Pancreas (tissue), 10 donors: ENCODE results near the gene LIMA1. TPM values are rescaled to one million over a fixed set of nuclear protein-coding genes. Genes with fewer than 3 reads are reported as not detected.

Experiments
- ATAC-seq, 4 donors: fragments of 200-7000 bp; cut with Tn5 transposase; one replicate each; pipeline versions ENCODE4 v1.8.0 to v1.9.1; 2020; ENCODE audit warnings: mild to moderate bottlenecking in 4 of 4, moderate library complexity in 4 of 4
- DNase-seq, 6 donors: peaks; one replicate each; pipeline ENCODE4 v3.0.0-alpha.2; 2020
- FAIRE-seq: peaks from 2 replicates; lab custom pipeline; 2012; peaks lifted over from hg19 to GRCh38; lab: Jason Lieb, UNC
- H3K27ac ChIP-seq, 4 donors: fragments of 200-600 bp; sonication (generic); 1 replicate in 3 of 4; 2 replicates in 1 of 4; pipeline versions ENCODE4 v1.5.0 to v1.8.0; 2020
- H3K27me3 ChIP-seq, 4 donors: fragments of 200-600 bp; one replicate each; pipeline ENCODE4 v1.8.0; 2021
- H3K36me3 ChIP-seq, 3 donors: fragments of 200-600 bp; sonication (generic) in 1 of 3; one replicate each; pipeline versions ENCODE4 v1.5.0 to v1.8.0; 2020 to 2021
- H3K4me1 ChIP-seq, 3 donors: fragments of 200-600 bp; one replicate each; pipeline ENCODE4 v1.8.0; 2021
- H3K4me3 ChIP-seq, 4 donors: fragments of 200-600 bp; sonication (generic) in 2 of 4; one replicate each; pipeline versions ENCODE4 v1.5.0 to v1.8.0; 2020 to 2021
- H3K9me3 ChIP-seq, 4 donors: fragments of 200-600 bp; one replicate each; pipeline ENCODE4 v1.8.0; 2021
- CTCF ChIP-seq, 4 donors: fragments of 200-600 bp; sonication (generic) in 3 of 4; IDR thresholded peaks; one replicate each; pipeline versions ENCODE4 v1.5.0 to v1.8.0; 2021; ENCODE audit warnings: antibody characterized with exemption in 4 of 4
- WGBS, 2 donors: extraction: QIAGEN DNeasy Blood & Tissue Kit; methylation state at CpG; one replicate each; pipeline ENCODE4 v1.1.7; 2013; 5-methylcytosine and 5-hydroxymethylcytosine counted together
- intact Hi-C, 3 donors: fragments of 100-400 bp; cut with DNase I; formaldehyde crosslinking; loops; one replicate each; pipeline versions ENCODE4 v1.11.1 to v1.14.2; 2022
- polyA plus RNA-seq, 2 donors: library from polyadenylated mRNA; stranded (reverse); fragments of 200-250 nt; gene quantifications; one replicate each; pipeline ENCODE4 v1.2.3, GENCODE V29; 2013
- total RNA-seq, 6 donors: library from RNA; stranded (reverse); fragmentation: NEBNext Ultra II Directional in 4 of 6; extraction: Animal tissue kit (Norgen Biotek cat#: 25700) in 4 of 6; gene quantifications; one replicate each; pipeline versions ENCODE4 v1.2.1 to v1.2.4, GENCODE V29; 2021 to 2023
- donor health status: healthy with polysubstance abuse.
- donor health status: DM: no; HTN: no; CAD: no; lungs with moderate emphysema.
- donor health status: DM: no; HTN: no; CAD: no.
- donor health status: control.
- donor health status: control.
- donor health status: Bipolar disorder and iron deficiency.
- donor health status: DM: yes; HTN: yes; CAD: no.
- donor health status: DM: no; HTN: no; CAD: no.
- donor health status: DM: no; HTN: no; CAD: no.
- donor health status: DM: yes; HTN: yes; CAD: no.

The LIMA1 gene
- total and polyA plus RNA-seq, 8 donors, result 17.6 to 50.3 (median 25.1) TPM

DNA sequence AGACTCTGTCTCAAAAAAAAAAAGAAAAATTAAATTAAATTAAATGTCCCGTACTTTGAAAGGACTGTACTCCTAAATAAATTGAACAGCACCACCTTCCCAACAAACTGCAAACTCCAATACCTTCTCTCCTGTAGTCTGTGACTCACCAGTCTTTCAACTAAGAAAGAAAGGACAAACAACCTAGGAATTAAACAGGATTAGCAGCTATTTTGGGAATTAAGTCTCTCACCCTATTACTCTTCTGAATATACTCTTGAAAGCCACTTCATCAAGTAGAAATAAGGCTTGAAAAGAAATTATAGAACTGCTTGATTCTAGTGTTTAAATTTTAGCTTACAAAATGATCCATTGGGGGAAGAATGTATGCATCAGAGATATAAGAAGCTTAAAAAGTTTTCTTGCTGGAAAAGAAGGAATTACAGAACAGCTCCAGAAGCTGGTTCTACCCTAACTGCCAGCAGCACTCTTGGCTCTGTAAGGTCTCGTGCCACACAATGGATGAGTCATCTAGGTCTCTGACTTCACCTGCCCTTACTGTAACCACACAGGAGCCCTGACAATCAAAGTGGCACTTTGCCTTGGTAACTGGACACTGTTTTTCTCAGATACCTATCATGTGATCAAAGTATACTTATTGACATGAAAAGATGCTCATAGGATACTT is 59.2 kb downstream of the LIMA1 start:
- H3K27me3 ChIP-seq, result no peaks in the 10 kb centered on the region
- DNase-seq, result peak in 4 of 6 donors; percentile 38 to 66 (median 48)
- H3K27ac ChIP-seq, result peak overlapping the region in 1 of 4 donors; percentile 47
- FAIRE-seq, result no peak
- H3K9me3 ChIP-seq, result no peaks in the 10 kb centered on the region
- peaks cover 0 to 15% (median 0%) of the 10 kb centered on the region in 3 donors for H3K4me1 ChIP-seq
- H3K36me3 ChIP-seq, result no peaks in the 10 kb centered on the region
- WGBS, 2 donors, result 62 to 67% methylated on average over 2 of the region's 2 CpGs
- intact Hi-C loops, result no loop called here
- no peak overlapping the region for H3K4me3 ChIP-seq
- no peak for TF ChIP-seq CTCF (IDR thresholded peaks at IDR 0.05)
- peak; percentile 88 to 95 (median 90) for ATAC-seq

- no peak for DNase-seq
- H3K36me3 ChIP-seq, result no peaks in the 10 kb centered on the region
- intact Hi-C loops, result no loop called here
- peak overlapping the region in 3 of 4 donors; percentile 10 to 25 (median 11) for H3K27ac ChIP-seq
- peak in 3 of 4 donors; percentile 58 to 66 (median 62) for ATAC-seq
- no peak for FAIRE-seq
- H3K4me1 ChIP-seq, result peaks cover 0 to 15% (median 0%) of the 10 kb centered on the region in 3 donors
- H3K27me3 ChIP-seq, result no peaks in the 10 kb centered on the region
- H3K9me3 ChIP-seq, result no peaks in the 10 kb centered on the region
- peak overlapping the region in 1 of 4 donors; percentile 25 for H3K4me3 ChIP-seq
- TF ChIP-seq CTCF (IDR thresholded peaks at IDR 0.05), result no peak
- WGBS, 2 donors, result 62 to 65% methylated on average over 5 of the region's 5 CpGs
Observed at GRCh38 chr12:50222275-50222783, 61.0 kb downstream of the LIMA1 start.

GRCh38 chr12:50221228-50222008 is 61.9 kb downstream of the LIMA1 start:
- H3K27me3 ChIP-seq, result no peaks in the 10 kb centered on the region
- H3K4me1 ChIP-seq, result peaks cover 0 to 15% (median 0%) of the 10 kb centered on the region in 3 donors
- H3K4me3 ChIP-seq, result peak overlapping the region in 1 of 4 donors; percentile 25
- no peaks in the 10 kb centered on the region for H3K9me3 ChIP-seq
- 37 to 52% methylated on average over 9 of the region's 9 CpGs for WGBS, 2 donors
- ATAC-seq (peak in 3 of 4 donors; percentile 20 to 40 (median 37)), DNase-seq (no peak), FAIRE-seq (no peak)
- H3K27ac ChIP-seq, result peak overlapping the region in 3 of 4 donors; percentile 11 to 35 (median 24)
- TF ChIP-seq CTCF (IDR thresholded peaks at IDR 0.05), result no peak
- H3K36me3 ChIP-seq, result no peaks in the 10 kb centered on the region
- intact Hi-C loops, result no loop called here

- WGBS, 2 donors, result 52 to 53% methylated on average over 4 of the region's 4 CpGs
- TF ChIP-seq CTCF (IDR thresholded peaks at IDR 0.05), result no peak
- Histone ChIP-seq H3K4me1 (peaks cover 0 to 15% (median 0%) of the 10 kb centered on the region in 3 donors), H3K4me3 (peak overlapping the region in 1 of 4 donors; percentile 25), H3K27me3 (no peaks in the 10 kb centered on the region), H3K27ac (peak overlapping the region in 2 of 4 donors; percentile 24 to 35), H3K36me3 (no peaks in the 10 kb centered on the region), H3K9me3 (no peaks in the 10 kb centered on the region)
- DNase-seq, result no peak
- FAIRE-seq, result no peak
- peak in 1 of 4 donors; percentile 35 for ATAC-seq
- intact Hi-C loops, result no loop called here
Observed at GRCh38 chr12:50220363-50220995, 62.8 kb downstream of the LIMA1 start.
